ENCODE measurements around the gene BRINP3.
"Not testable (repeated sequence)": the region's sequence is repeated elsewhere in the genome, so short reads cannot be mapped to it uniquely, and the experiment has no call there.

The BRINP3 gene

DNA sequence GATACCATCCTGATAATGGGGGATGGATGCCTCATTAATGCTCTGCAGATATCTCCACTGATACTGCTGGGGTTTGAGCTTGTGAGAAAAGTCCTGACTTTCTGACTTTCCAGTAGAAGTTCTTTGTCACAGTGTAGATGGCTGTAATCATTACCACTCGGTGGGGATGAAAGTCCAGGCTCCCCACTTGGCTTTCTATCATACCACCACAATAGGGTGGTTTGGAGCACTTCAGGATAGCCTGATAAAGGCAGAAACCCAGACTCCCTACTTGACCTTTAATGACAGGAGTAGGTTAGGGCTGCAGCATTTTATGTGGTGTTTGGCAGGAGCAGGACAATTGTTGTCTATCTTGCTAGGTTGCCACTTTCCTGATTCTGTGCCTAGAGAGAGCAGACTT is 294.1 kb downstream of the BRINP3 start:
- no peak for DNase-seq (ENCODE audit: low read depth in 2 of 2)

DNA sequence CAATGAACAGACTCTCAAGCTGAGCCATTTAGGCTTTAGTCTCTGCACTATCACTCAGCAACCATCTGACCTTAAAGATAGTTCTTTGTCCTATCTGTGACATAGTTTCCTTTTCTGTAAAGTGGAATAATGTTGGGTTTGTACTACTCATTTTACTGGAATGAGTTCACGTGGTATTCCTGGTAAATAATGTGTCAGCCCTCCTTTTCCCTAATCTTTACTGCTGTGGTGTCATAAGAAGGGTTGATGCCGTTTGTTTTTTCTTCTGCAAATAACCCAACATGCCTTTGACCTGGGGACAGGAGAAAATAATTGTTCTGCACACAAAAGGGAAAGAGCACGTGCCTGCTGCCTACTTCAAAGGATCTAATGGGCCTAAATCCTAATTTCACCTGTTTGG is 297.8 kb downstream of the BRINP3 start:
- no peak for DNase-seq (ENCODE audit: low read depth in 2 of 2)

DNA sequence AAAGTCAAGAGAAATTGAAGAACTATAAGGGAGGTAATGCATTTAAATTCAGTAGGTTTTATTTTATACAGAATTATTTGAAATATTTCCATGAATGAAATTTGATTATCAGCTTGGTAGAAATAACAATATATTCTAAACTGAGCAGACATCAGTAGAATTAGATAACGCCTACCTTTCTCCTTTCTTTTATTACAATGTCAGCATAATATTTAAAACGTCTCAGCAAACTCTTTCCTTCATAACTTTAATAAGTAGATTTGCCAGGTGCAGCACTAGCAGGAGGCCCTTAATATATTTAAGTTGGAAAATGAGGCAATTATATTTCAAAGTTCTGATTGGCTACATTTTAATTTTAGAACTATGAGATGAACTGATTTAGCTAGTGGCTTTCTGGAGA is 298.8 kb downstream of the BRINP3 start:
- no peak for DNase-seq (ENCODE audit: low read depth in 2 of 2)

DNA sequence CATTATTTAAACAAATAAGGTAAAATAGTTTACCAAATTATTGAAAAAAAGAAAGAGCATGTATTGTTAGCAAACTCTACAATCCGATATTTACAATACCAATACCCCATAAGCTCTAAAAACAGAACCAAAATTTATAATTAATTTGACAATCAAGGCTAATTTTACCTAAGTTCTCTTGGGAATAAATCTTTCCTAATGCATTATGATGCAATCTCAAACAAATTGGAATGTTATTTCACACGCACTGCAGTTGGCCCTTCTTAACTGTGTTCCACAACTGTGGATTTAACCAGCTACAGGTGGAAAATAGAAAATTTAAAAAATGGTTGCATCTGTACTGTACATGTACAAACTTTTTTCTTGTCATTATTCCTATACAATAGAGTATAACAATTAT is 300.1 kb downstream of the BRINP3 start:
- no peak for DNase-seq (ENCODE audit: low read depth in 2 of 2)

DNA sequence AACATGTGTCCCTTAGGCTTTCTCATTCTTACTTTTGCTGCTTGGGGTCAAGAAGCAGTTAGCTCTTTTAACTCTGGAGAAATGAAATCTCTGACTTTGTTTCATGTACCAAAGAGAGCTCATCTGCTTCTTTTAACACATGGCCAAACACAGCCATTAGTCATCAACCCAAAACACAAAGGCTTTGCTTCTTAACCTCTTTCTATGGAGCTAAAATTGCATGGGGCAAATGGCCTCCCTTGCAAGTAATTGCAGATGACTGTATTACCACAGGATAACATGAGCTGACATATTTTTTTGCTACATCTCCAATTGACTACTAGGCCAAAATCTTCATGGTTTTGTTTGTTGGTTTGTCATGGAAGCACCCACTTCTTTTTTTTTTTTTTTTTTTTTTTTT is 300.9 kb downstream of the BRINP3 start:
- DNase-seq (ENCODE audit: low read depth in 2 of 2): no peak

DNA sequence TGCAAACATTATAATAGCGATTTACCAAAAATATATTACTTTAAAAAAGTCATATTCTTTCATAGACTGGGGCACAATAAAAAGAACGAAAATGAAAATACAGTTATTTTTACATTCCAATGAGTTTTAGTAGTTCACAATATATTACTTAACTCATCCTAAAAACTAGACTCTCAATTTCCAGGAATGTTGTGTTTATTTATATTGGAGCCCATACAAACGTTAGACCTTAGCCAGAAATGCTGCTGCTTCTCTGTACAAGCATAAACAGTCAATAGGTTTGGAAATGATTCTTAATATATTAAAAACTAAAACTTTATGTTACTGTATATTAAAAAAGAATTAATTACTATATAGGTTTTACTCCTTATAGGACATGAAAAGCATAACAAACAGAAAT is 302.3 kb downstream of the BRINP3 start:
- no peak for DNase-seq (ENCODE audit: low read depth in 2 of 2)

DNA sequence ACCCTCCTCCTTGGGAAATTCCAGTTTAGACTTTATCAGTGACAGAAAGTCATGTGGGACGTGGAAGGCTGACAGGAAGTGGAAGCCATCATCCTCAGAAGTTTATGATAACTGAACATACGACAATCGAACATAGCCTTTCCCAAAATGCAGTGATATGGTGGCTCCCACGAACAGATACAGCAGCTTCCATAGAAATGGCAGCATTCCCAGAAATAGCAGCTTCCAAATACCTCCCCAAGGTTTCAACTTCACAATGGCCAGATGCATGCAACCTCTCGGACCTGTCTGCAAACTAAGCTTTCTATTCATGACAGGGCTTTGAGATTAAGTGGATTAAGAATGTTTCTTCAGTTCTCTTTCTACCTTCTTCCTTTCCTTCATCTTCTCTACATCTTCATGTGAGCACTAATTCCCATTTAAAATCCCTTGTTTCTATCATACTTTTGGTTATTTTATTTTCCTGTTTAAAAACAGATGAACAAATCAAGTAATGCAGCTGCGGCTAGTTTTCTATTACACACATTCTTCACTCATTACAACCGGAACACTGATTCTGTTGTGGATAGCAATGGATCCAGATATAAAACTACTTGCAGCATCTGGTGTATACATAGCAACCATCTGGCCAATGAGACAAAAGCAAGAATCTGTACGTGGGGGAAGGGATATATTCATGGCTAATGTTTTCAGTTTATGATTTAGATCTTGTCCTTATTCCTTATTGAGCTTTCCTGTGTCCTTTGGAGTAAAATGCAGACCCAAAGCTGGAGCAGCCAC is 304.8 kb downstream of the BRINP3 start:
- no peak for DNase-seq (ENCODE audit: low read depth in 2 of 2)

DNA sequence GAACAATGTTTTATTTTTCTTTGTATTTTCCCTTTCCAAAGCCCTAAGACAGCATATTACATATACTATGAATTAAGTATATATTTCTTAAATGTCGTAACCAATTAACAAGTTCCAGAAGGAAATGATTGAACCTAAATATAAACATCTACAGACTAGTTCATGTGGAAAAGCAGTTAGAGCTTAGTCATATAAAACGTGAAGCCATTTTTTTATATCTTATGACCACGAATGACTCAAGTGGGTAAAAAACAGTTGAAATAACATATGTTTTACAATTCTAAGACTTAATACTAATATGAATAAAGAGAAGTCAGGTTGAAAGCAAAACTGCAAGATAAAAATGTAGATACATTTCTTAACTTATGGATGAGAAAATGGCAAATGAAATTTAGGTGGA is 307.3 kb downstream of the BRINP3 start:
- no peak for DNase-seq (ENCODE audit: low read depth in 2 of 2)

DNA sequence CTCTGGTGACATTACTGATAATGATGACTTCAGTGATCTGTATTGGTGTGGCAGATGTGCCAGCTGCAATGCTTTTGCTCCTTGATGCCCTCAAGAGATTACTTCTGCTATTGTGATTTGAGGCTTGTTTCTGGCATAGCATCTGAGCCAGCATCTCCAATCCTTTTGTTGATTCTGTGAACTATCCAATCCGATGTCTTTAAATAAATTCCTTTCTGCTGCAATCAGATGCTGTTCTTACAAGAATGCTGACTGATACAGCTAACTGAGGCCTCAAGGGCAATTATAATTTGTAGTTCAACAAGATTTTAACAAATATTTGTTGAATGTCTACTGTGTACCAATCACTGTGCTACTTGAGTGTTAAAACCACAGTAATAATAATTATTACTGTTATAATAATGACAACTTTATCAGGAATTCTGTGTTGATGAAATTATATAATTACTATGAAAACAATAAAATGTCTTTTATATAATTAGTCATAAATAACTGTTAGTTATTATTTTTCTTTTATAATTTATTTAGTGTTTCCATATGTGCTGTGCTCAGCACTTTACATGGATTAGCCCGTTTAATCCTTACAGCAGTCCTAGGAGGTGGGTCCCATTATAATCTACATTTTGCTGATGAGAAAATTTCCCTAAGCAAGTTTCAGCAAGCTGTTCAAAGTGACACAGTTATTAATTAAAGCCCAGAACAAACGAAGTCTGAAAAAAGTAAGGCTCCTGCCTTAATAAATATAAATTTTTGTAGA is 308.2 kb downstream of the BRINP3 start:
- no peak for DNase-seq (ENCODE audit: low read depth in 2 of 2)

DNA sequence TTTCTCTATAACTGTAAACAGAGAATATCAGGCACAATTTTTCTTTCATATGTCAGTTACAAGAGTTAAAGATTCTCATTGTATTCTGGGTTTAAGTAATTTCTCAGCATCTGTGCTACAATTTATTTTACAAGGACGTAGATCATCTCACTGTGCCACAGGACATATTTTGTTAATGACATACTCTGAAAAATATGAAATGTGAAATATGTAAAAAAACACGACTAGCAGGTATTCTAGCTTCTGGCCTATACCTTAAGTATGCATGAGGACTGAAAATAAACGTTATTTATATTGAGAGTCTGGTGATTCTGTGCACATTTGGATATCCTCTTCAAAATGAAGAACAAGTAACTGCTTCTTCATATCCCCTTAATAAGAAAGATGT is 308.8 kb downstream of the BRINP3 start:
- DNase-seq (ENCODE audit: low read depth in 2 of 2): no peak

DNA sequence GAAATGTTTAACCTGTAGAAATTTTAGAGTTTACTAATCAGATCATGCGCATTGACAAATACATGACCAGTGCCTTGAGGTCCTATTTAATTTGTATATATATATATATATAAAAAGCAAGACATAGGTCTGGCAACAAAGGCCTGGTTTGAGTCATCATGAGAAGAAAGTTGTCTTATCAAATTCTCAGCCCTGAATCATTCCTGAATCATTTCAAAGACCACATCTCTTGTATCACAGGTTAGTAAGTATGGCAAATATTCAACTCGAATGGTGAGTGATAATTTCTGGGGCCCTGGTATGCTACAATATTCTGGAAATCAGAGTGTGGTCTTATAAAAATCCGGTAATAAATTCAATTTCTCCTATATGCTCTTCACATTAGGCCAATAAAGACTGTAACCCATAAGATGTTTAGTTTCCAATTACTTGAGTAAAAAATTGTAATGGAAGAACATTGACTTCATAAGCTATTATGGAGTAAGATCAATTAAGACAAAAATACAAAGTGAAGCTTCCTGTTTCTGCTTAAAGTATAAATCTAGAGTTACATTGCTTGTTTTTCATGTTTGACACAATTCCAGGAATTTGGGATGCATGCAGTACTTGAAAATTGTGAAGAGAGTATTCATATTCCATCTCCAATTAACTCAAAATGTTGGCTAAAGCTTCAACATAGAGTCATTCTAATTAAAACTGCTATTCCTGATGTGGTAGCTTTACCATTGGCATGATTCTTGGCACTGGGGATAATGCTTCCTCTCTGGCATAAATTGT is 309.4 kb downstream of the BRINP3 start:
- DNase-seq (ENCODE audit: low read depth in 2 of 2): no peak

DNA sequence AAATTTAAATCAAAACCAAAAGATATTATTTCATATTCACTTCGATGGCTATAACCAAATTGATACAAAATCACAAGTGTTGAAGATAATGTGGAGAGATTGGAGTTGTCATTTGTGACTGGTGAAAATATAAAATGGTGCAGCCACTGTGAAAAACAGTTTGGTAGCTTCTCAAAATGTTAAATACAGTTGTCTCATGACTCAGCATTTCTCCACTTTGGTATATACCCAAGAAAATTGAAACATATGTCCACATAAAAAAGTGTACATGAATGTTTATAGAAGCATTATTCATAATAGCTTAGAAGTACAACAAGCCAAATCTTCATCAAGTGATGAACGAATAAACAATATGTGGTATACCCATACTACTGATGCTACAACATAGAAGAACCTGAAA is 318.5 kb downstream of the BRINP3 start:
- no peak for DNase-seq (ENCODE audit: low read depth in 2 of 2)

DNA sequence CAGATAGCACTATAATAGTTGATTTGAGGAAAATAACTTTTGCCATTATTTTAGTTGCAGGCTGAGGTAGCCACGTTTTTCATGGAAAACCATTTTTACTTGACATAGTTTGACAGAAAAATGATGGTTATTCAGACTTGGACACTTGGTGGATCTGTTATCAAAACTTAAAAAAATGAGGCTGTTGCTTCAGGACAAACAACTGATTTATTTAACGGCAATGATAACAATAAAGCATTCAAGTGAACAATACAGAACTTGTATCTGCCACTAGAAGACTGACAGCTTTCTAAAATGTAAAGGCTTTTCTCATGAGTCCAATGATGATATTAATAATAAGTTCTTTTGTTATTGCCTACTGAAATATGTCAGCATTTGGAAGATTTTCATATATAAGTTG is 322.9 kb downstream of the BRINP3 start:
- no peak for DNase-seq (ENCODE audit: low read depth in 2 of 2)

DNA sequence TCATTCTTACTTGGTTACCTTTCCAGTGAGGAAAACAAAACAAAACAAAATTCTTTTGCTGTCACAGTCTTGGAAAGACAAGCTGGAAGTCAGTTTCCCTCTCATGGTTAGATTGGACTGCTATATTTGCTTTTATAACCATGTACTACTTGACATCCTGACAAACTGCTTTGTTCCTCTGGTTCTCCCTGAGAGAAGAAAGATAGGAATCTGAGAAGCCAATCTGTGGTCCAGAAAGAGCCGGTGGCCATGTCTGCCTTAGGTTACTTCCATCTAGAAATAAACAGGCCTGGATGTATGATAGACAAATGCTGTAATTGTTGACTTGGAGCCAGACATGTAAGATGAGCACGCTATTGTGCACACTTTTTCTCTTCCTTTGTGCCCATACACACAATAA is 330.0 kb downstream of the BRINP3 start:
- no peak for DNase-seq (ENCODE audit: low read depth in 2 of 2)

DNA sequence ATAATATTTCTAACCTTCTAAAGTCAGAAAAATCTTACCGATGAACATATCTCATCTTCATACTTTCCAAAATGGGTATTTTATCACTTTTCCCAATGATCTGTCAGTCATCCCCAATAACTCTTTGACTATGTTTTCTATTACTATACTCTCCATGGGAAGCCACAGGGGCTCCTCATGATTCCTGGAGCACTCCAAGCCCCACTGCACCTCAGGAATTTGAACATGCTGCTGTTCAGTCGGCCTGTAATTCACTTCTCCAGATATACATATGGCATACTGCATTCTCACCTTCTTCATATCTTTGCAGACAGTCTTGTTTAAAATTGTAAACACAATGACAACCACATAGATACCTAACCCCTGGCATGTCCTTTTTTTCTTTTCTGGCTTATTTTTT is 333.0 kb downstream of the BRINP3 start:
- DNase-seq (ENCODE audit: low read depth in 2 of 2): no peak

DNA sequence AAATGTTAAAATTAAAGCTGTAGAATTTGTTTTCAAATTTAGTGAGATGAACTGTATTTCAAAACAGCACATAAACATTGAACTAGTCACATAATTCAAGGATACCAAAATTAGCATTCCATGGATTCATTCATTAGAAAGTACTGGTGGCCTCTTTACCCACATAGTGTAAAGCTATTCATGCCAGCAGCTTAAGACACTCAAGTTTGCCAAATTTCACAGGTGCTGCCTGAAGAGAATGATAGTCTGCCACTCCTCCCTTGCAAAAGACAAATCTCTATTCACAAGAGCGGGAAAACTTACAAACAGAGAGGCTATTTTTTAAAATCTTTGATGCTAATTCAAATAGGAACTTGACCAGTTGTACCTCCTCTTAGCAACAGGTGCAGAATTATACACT is 337.0 kb downstream of the BRINP3 start:
- no peak for DNase-seq (ENCODE audit: low read depth in 2 of 2)

DNA sequence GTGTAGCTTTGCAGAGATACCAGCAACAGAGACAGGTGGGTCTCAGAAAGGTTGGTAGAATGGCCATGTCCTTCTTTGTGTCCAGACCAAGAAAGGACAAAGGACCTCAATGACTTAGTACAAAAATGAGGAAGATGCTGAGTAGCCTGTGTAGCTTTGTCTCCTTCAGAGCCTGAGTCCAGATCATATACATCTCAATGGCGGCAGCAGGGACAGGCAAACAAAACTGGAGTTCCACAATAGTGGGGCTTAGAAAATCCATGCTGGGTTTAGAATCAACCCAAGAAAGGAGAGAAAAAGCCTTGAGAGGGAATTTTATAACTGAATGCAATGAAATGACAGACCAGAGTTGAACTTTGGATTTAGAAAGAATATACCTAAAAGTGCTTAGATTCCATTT is 339.0 kb downstream of the BRINP3 start:
- DNase-seq (ENCODE audit: low read depth in 2 of 2): no peak

DNA sequence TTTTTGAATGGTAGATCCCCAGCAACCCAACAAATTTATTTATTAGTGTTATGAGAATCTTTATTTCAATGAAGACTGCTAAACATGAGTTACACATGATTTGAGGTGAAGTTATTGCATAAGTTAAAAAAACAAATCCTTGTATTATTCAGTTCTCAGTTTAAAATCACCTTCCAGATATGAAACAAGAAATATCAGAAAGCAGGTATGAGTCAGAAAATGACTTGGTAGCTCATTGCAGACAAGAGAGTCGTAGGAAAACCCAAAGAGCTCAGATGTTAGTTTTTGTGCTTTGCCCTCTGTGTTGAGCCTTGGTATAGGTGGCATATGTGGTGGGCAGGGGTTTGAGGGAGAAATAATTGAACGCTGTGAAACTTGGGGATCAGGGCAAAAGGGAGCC is 339.4 kb downstream of the BRINP3 start:
- no peak for DNase-seq (ENCODE audit: low read depth in 2 of 2)

DNA sequence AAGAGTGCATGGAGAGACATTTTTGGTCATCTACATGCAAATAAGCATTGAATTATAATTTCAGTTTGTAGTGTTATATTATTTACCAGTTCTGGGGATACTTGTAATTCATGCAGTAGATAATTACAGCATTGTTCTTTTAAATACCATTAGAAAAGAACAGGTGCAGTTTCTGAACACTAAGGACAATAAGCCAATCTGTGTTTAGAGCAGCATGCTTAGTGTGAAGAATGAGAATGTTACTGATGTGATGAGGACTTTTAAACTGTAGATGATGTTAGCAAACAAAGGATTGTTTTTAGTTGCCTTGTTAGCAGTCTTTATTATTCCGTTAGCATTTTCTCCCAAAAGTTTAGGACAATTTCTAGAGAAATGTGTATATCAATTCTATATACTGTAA is 348.3 kb downstream of the BRINP3 start:
- DNase-seq (ENCODE audit: low read depth in 2 of 2): no peak

DNA sequence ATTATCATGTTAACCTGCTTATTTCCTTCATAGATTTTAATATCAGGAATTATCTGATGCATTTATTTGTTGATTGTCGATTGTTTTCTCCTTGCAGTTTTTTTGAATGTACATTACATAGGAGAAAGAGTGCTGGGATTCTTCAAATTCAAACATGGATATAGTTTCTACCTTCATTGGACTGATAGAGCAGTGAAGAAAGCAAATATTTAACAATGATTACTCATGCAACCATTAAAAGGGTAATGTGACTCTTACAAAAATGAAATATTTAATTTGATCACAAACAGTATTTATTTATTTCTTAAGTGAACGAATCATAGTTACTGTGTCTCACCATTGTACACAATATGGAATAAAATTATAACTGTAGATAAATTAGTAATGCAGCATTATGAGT is 350.9 kb downstream of the BRINP3 start:
- no peak for DNase-seq (ENCODE audit: low read depth in 2 of 2)

DNA sequence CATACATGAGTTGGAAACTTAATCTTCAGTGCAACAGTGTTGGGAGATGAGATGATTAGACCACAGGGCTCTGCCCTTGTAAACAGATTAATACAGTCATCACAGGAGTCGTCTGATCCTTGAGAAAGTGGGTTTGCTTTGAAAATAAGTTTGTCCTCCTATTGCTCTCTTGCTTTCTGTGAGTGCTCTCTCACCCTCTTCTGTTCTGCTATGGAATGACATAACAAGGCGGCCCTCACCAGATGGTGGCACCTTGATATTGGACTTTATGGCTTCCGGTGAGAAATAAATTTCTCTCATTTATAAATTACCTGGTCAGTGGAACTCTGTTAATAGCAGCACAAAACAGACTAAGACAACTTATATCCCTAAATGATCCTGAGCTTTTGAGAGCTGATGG is 353.6 kb downstream of the BRINP3 start:
- no peak for DNase-seq (ENCODE audit: low read depth in 2 of 2)

DNA sequence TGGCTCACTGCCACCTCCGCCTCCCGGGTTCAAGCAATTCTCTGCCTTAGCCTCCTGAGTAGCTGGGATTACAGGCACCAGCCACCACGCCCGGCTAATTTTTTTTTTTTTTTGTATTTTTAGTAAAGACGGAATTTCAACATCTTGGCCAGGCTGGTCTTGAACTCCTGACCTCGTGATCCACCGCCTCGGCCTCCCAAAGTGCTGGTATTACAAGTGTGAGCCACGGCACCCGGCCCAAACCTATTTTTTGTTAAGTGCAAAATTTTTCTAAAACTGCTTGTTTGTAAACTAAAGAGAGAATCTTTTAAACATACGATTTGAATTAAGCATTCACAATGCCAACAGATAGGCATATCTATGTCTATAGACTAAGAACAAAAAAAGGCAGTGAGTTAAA is 357.1 kb downstream of the BRINP3 start:
- not testable (repeated sequence) for DNase-seq (ENCODE audit: low read depth in 2 of 2)

DNA sequence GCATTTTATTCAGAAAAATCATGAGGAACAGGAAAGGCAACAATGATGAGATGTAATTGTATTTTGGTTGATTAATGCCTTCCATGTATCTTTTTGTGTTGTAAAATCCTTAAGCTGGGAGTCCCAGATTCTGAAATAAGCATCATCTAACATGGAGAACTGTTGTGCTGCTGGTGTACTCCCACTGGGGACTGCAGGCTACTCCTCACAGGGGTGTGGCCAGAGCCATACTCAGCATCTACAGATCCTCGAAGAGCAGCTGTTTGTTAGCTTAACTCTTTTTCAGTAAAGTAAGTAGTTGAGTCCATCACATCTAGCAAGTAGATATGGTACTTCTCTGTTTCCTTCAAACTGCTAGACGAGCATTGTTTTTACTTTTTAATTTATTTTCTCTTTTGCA is 358.0 kb downstream of the BRINP3 start:
- DNase-seq (ENCODE audit: low read depth in 2 of 2): no peak
